ENCODE results near the gene CEP112. TPM values are rescaled to one million over a fixed set of nuclear protein-coding genes. Genes with fewer than 3 reads are reported as not detected.
"Not testable (repeated sequence)": the region's sequence is repeated elsewhere in the genome, so short reads cannot be mapped to it uniquely, and the experiment has no call there.

The CEP112 gene
- total RNA-seq, 1 donor from 2014 or later: 3.1 TPM

GRCh38 chr17:66085221-66085620 lies 106.7 kb downstream of the CEP112 start:
- ATAC-seq: no peak
- no peak for DNase-seq (ENCODE audit: low spot score)

- ATAC-seq: not testable (repeated sequence)
These were observed 111.3 kb downstream of the CEP112 start for GRCh38 chr17:66080670-66081069.

GRCh38 chr17:66076546-66077190 lies 115.3 kb downstream of the CEP112 start:
- DNase-seq (ENCODE audit: low spot score) (no peak), ATAC-seq (no peak)

More at GRCh38 chr17:66080670-66081069, 111.3 kb downstream of the CEP112 start:
- DNase-seq (ENCODE audit: low spot score): not testable (repeated sequence)

GRCh38 chr17:66073384-66073783 lies 118.5 kb downstream of the CEP112 start:
- DNase-seq (ENCODE audit: low spot score) (no peak), ATAC-seq (no peak)

- DNase-seq (ENCODE audit: low spot score) (no peak), ATAC-seq (no peak)
These were observed 128.2 kb downstream of the CEP112 start for GRCh38 chr17:66063686-66064085.

GRCh38 chr17:66056148-66056547 lies 135.8 kb downstream of the CEP112 start:
- ATAC-seq: peak; percentile 92

GRCh38 chr17:66054242-66054641 lies 137.7 kb downstream of the CEP112 start:
- DNase-seq (ENCODE audit: low spot score): no peak

More at GRCh38 chr17:66056148-66056547, 135.8 kb downstream of the CEP112 start:
- DNase-seq (ENCODE audit: low spot score): no peak

GRCh38 chr17:66044083-66044482 lies 147.8 kb downstream of the CEP112 start:
- DNase-seq (ENCODE audit: low spot score) (no peak), ATAC-seq (no peak)

More at GRCh38 chr17:66054242-66054641, 137.7 kb downstream of the CEP112 start:
- ATAC-seq: no peak

GRCh38 chr17:66043419-66043818 lies 148.5 kb downstream of the CEP112 start:
- ATAC-seq: no peak
- no peak for DNase-seq (ENCODE audit: low spot score)

- ATAC-seq: no peak
- DNase-seq (ENCODE audit: low spot score): no peak
These were observed 151.5 kb downstream of the CEP112 start for GRCh38 chr17:66040402-66040801.

- ATAC-seq: no peak
- no peak for DNase-seq (ENCODE audit: low spot score)
These were observed 153.8 kb downstream of the CEP112 start for GRCh38 chr17:66038125-66038524.

- DNase-seq (ENCODE audit: low spot score): no peak
These were observed 154.7 kb downstream of the CEP112 start for GRCh38 chr17:66037221-66037620.

GRCh38 chr17:66032082-66032712 lies 159.7 kb downstream of the CEP112 start:
- ATAC-seq (no peak), DNase-seq (ENCODE audit: low spot score) (no peak)

More at GRCh38 chr17:66037221-66037620, 154.7 kb downstream of the CEP112 start:
- no peak for ATAC-seq

GRCh38 chr17:66025551-66025950 lies 166.4 kb downstream of the CEP112 start:
- no peak for ATAC-seq
- DNase-seq (ENCODE audit: low spot score): no peak

- DNase-seq (ENCODE audit: low spot score) (no peak), ATAC-seq (no peak)
These were observed 170.2 kb downstream of the CEP112 start for GRCh38 chr17:66021757-66022156.

- no peak for ATAC-seq
- no peak for DNase-seq (ENCODE audit: low spot score)
These were observed 173.1 kb downstream of the CEP112 start for GRCh38 chr17:66018786-66019185.

- ATAC-seq: no peak
- DNase-seq (ENCODE audit: low spot score): no peak
These were observed 175.7 kb downstream of the CEP112 start for GRCh38 chr17:66016231-66016630.

- DNase-seq (ENCODE audit: low spot score): no peak
- no peak for ATAC-seq
These were observed 183.3 kb downstream of the CEP112 start for GRCh38 chr17:66008680-66009079.

- ATAC-seq (no peak), DNase-seq (ENCODE audit: low spot score) (no peak)
These were observed 185.3 kb downstream of the CEP112 start for GRCh38 chr17:66006654-66007053.

GRCh38 chr17:66002812-66003211 lies 189.1 kb downstream of the CEP112 start:
- DNase-seq (ENCODE audit: low spot score) (no peak), ATAC-seq (no peak)

GRCh38 chr17:66002063-66002585 lies 189.8 kb downstream of the CEP112 start:
- DNase-seq (ENCODE audit: low spot score): no peak
- no peak for ATAC-seq

GRCh38 chr17:66000216-66000615 lies 191.7 kb downstream of the CEP112 start:
- no peak for ATAC-seq
- no peak for DNase-seq (ENCODE audit: low spot score)

All from left lobe of liver (tissue), 2 donors.